GM18868 (cell line): ENCODE data around the gene ADGRG1.

Experiments used
- ATAC-seq: cut with Tn5 transposase; IDR thresholded peaks from one replicate; pipeline ENCODE4 v1.9.1; 2021; ENCODE audit warnings: mild to moderate bottlenecking, moderate library complexity; ENCODE audit not compliant: unreplicated experiment

Gene ADGRG1

DNA sequence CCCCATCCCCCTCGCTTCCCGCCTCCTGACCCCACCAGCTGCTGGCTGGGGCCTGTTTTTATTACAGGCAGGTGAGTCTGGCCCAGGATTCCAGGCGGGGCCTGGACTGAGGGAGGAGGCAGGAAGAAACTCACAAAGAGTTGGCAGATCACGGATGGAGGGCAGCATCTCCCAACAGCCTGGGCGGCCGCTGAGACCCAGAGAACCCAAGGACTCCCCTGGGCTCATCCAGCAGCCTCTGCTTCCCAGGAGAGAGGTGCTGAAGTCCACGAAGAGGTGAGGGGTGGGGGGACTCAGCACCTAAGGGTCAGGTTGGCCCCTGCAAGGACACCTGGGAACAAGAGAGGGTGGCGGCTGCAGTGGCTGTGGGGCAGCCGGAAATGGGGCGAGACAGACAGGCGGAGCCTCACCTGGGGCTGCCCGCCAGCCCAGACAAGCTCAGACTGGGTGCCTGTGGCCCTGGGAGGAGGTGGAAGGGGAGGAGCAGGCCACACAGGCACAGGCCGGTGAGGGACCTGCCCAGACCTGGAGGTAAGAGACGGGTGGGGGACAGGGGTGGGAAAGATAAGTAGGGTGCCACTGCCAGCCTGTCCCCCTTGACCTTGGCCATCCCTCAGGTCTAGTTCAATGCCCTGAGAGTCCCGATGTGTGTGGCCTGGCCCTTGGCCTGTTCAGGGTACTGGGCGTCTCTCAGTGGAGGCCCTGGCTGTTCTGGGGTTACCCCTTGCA lies 8.7 kb upstream of the ADGRG1 start:
- no peak for ATAC-seq

DNA sequence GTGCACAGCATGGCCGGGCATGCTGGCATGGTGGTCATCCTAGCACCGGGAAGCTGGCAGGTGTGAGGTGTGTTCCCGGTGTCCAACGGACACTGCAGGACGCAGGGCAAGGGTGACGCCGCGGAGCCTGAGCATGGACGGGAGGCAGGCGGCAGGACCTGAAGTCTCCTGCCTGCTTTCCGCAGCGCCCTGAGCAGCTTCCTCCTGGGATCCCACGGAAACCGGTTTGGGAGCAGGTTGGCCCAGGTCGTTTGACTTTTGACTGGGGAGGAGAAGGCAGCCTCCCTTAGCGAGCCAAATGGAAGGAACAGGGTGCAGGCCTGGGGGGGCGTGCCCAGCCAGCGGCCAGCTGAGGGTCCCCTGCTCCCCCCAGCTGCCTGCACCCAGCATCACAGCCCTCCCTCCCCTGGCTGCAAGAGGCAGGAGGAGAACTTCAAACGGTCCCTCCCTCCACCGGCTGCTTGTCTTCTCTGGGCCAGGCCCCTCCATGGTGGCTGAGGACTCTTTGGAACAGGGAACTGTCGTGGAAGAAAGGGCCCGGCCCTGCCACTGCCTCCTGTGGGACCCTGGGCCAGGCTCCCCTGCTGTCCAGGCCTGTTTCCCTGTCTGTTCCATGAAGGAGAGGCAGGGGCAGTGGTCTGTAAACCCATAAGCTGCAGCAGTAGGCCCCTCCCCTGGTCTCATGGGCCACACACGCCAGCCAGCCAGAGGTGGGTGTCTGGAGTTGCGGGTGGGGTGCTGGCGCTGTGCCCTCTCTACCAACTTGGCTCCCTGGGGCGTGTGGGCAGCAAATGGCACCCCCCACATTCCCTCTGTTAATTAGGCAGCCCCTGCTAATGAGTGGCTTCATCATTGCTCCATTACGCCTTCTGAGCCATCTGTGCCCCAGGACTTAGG lies 7.8 kb upstream of the ADGRG1 start:
- ATAC-seq, result no peak

DNA sequence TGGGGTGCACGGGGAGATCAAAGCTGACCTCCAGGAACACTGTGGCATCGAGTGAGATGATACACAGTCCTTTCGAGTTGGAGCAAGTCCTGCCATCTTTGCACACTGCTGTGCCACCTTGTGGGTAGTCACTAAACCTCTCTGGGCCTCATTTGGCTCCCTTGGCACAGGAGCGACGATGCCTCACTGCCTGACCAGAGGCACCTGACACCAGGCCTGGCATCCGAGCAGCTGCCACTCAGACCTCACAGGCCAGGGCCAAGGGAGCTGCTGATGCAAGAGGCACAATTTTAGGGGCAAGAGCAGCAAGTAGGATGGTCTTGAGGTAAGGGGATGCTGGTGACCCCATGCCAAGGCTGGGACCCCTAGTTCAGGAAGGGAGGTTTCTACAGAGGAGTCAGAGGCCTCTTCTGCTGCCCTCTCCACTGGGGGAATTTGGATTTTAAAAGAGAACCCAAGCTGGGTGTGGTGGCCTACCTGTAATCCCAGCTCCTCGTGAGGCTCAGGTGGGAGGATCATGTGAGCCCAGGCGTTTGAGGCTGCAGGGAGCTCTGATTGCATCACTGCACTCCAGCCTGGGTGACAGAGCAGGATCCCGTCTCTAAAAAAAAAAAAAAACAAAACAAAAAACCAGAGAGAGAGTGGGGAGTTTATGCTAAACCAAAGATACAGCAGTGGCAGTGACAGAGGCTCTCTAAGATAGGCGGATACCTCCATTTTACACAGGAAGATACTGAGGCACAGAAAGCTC lies 6.7 kb upstream of the ADGRG1 start:
- no peak for ATAC-seq

DNA sequence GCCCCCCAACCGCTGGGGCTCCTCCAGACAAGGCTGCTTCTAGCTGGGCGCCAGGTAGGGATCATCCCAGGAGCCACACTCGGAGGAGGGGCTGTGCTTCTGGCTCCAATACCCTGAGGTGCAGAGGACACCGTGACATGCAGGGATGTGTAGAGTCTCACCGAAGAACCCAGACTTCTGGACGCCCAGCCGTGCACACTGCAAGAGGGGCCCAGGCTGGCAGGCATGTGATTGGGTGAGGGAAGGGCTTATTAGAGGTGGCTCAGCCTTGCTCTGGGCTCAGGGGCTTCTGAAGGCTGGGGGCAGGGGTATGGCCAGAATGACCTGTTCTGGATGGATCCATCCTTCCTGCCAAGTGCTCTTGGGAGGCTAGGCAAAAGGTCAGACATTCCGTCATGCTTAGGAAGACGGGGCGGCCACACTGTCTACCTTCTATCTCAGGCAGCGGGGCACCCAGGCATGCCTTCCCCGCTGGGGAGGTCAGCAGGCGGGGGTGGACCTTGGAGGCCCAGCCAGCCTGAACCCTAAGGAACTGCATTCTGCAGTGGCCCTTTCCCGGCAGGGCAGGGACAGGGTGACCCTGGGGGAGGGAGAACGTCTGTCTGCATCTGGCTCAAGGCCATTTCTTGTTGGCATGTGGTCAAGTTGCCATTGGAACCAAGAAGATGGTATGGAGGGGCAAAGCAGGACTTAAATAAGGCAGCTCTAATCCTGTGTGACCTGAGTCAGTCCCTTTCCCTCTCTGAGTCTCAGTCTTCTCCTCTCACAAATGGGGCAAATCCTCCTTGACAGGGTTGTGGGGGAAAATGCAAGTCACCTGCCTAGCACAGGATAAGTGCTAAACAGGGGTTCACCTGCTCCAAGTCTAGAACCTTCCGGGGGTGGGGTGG lies 5.8 kb upstream of the ADGRG1 start:
- no peak for ATAC-seq

DNA sequence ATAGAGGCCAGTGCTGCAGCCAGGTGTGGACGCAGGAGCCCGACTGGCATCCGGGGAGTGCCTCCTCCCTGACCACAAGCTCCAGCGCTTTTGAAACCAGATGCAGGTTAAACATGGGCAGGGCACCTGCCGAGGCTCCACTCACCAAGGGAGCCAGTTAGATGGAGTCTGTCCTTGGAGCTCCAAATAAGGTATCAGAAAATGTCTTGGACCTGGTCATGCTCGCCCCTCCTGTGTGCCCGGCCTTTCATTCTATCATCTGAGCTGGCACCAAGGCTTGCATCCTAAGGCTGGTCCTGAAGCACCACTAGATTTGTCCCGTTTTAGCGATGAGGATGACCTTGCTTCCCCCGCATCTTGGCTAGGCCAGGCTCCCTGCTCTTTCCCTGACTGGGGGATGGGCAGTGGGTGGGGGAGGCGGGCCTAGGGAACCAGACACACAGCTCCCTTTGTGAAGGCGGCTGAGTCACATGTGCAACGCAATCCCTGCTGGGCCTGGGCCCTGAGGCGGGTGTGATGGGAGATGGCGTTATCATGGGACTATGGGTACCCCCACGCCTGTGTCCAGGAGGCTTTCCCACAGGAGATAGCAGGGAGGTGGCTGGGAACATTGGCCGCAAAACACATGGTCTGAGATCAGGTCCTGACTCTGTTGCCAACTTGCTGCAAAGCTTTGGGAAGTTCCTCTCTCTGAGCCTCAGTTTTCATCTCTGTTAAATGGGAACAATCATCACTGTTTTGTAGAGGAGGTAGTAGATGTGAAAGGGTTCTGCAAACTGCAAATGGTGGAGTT lies 5.0 kb upstream of the ADGRG1 start:
- ATAC-seq, result no peak

DNA sequence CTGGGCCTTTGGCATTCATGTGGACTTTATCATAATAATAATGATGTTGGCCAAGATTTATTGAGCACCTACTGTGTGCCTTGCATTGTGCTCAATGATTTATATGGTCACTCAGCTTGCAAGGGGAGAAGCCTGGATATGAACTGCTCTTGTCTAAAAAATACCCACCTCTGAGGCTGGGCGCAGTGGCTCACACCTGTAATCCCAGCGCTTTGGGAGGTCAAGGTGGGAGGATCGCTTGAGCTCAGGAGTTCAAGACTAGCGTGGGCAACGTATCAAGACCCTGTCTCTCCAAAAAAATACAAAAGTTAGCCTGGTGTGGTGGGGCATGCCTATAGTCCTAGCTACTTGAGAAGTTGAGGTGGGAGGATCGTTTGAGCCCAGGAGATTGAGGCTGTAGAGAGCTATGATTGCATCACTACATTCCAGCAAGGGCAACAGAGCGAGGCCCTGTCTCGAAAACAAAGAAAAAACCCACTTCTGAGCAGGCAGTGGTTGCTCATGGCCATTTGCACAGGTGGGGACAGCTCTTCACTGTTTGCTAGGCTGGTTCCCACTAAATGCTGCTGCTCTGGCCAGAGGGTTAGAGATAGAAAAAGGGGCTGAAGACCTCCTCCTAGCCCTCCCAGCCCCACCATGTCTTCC lies 4.3 kb upstream of the ADGRG1 start:
- ATAC-seq, result no peak

DNA sequence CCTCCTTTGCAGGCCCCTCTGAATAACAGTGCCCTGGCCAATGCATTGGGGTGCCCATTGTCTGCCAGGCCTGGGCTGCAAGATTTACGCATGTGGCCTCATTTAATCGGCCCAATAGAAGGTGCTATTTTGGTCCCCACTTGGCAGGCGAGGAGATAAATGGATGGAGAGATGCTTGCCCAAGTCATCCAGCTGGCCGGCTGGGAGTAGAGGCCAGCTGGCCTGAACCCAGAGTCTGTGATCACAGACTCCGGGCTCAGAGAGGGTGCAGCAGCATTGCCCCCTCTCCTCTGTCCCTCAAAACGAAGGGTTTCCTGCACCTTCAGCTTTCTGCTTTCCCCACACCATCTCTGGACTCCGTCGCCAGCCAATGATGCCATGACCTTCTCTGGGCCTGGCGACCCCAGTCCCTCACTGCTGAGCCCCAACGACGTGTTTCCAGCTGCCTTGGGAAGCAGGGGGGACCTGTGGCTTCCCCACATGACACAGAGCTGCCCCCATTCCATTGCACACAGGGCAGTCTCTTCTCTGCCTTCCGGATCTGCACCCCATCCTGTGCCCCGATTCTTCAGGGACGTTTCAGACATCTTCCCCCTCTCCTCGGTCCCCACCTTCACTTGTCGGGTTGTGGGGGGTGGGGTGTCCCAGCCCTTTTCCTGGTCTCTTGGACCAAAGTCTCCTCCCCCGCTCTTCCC lies 3.5 kb upstream of the ADGRG1 start:
- ATAC-seq, result no peak

DNA sequence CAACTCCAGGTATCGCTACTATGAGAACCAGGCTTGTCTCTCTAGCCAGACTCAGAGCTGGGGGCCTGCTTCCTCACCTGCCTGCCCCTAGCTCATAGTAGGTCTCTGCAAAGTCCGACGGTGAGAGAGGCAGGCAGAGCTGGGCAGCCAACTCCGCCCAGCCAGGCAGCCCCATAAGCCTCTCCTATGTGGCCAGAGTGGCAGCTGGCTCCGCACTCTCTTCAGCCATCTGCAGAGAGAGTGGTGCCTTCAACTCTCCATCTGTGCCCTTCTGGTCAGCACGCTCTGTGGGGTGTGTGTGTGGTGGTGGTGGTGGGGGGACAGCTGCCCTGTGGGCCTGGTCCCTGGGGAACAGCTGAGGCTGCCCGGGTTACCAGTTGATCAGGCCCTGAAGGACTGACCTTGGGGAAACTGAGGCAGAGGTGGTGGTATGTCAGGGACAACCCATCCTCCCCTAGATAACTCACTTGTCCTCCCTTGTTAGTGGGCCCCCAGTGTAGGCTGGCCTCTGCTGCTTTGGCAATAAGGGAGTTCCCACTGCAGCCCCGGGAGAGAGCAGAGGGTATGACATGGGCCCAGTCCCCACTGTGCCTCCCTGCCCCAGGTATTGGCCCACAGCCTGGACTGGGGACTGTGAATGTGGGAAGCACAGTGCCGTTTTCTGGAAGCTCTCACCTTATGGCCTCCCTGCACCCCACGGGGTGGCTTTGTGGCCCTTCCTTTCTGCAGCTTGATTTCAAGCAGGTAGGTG lies 1.8 kb upstream of the ADGRG1 start:
- ATAC-seq, result no peak

DNA sequence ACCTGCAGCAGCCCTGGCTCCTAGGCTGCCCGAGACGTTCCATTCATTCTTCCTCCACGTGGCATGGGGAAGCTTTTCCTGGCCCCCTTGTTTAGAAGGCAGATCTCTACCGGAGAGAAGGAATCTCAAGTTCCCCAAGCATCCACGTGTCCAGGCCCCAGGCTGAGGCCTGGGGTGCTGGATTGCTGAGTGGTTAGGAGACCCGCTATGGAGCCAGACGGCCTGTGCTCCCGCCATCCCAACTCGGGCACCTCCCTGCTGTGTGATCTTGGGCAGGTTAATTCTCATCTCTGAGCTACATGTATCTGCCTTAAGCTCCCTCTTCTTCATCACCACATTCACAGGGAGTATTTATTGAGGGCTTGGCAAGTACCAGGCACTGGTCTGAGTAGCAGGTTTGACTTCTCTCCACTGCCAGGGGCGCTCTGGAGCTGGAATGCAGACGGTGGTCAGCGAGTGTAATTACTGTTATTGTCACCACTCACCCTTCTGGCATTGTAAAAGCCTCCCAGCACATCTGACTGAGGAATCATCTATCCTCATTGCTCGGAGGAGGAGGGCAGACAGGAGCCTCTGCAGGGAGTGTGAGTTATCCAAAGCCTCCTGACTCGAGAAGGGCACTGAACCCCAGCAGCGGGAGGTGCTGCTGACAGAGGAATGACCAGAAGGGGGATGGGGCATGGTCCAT lies 1.1 kb upstream of the ADGRG1 start:
- ATAC-seq, result no peak

- ATAC-seq, result no peak
These were observed 408 bp downstream of the ADGRG1 start for GRCh38 chr16:57628783-57629293.

DNA sequence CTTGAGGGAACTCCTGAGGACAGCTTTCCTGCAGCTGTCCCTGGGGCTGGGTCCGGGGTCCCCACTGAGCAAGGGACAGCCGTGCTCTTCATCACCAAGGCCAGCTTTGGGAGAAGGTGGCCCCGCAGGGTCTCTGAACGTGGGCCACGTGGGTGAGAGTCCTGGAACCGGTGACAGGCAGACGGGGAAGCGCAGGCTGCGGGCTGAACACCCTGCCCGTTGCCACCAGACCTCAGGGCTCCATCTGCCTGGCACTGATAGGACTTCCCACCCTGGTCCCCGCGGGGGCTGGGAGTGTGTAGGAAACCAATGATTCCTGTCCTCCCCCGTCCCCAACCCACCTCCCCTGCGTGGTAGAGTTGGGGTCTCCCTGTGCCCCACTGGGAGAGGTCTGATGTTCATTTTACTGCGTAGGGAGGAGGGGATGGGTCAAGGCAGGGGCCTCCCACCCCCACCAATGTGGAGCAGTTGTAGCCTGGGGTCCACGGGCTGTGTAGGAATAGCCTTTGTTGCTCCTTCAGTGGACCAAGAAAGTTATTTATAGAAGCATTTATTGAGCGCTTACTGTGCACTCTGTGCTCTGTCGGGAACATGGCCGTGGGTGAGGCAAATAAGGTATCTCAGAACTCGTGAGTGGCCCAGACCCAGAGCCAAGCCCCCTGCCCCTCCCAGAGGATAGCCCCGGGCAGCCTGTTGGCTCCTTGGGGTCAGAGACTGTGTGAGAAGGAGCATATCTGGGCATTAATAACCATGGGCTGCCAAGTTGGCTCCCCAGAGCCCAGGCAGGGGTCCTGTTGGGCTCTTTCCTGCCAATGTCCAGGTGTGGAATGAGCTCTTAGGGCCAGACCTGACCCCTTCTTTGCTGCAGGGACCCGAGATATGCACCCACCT lies 1.3 kb downstream of the ADGRG1 start:
- ATAC-seq, result no peak

DNA sequence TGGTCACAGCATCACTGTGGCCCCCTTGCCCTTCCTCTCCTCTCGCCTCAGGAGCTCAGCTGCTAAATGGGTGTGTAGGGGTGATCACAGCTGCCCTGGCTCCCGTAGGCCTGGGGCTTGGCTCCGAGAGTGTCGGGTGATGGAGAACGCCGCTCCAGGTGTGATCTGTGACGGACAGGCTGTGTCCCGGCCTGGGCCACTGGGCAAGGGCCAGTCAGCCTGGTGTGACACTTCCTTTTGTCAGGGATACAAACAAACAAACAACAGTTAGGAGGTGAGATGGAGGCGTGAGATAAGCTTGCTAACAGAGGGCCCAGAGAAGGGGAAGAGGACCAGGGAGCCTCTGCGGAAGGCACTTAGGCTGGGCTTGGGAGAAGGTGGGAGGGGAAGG lies 2.0 kb downstream of the ADGRG1 start:
- ATAC-seq, result no peak

DNA sequence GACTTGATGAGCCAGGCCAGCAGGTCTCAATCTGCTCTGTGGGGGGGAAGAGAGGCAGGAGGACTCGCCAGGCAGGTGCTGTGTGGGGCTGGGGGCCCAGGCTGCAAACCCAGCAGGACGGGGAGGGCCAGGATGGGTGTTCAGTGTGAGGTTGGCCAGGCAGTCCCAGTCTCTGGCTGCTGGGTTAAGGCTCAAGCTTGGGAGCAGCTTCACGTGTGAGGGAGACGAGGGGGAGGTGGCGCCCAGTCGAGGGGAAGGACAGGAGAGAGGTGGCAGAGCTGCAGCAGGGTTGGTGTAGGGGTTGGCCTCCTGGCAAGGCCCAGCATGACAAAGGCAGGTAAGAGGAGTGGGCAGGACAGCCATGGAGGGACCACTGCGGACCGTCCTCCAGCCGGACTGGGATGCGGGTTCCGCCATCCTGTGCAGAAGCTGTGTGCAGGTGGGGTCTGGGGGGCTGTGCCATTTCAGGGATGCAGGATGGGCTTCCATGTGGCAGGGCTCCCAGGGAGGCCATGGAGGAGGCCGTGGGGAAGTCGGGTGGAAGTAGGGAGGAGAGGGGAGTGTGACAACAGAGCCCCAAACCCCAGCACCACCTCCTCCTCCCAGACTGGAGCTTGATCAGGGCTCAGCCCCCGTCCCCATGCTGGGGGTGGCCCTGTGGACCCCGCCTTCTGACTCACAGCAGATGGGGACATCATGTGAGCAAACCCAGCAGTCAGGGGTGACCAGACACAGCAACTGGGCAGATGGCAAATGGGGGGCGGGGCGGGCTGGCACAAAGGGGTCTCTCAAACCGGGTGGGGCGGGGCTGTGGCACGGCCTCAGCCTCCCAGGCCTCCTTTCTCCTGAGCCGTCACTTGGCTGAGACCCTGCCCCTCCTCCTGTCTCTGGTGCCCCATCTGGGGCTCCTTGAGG lies 2.8 kb downstream of the ADGRG1 start:
- no peak for ATAC-seq

GRCh38 chr16:57632568-57632967 lies 4.1 kb downstream of the ADGRG1 start:
- no peak for ATAC-seq

GRCh38 chr16:57633383-57634064 lies 5.1 kb downstream of the ADGRG1 start:
- no peak for ATAC-seq
